ENCODE measurements around the gene TSPAN32. TPM values are rescaled to one million over a fixed set of nuclear protein-coding genes. Genes with fewer than 3 reads are reported as not detected.

TSPAN32 gene
- total RNA-seq, 2 donors from 2014 or later, result not detected

GRCh38 chr11:2314136-2314524, 12.3 kb downstream of the TSPAN32 start:
- peaks cover 2% of the 10 kb centered on the region for H3K27me3 Mint-ChIP-seq (ENCODE audit: insufficient read depth)
- peaks cover 3% of the 10 kb centered on the region for H3K9me3 Mint-ChIP-seq
- WGBS, 2 experiments (ENCODE audit: insufficient coverage in 1 of 2, insufficient read length in 1 of 2), result 91 to 93% methylated on average over 5 to 6 of the region's 7 CpGs
- TF ChIP-seq, protein P1, sequence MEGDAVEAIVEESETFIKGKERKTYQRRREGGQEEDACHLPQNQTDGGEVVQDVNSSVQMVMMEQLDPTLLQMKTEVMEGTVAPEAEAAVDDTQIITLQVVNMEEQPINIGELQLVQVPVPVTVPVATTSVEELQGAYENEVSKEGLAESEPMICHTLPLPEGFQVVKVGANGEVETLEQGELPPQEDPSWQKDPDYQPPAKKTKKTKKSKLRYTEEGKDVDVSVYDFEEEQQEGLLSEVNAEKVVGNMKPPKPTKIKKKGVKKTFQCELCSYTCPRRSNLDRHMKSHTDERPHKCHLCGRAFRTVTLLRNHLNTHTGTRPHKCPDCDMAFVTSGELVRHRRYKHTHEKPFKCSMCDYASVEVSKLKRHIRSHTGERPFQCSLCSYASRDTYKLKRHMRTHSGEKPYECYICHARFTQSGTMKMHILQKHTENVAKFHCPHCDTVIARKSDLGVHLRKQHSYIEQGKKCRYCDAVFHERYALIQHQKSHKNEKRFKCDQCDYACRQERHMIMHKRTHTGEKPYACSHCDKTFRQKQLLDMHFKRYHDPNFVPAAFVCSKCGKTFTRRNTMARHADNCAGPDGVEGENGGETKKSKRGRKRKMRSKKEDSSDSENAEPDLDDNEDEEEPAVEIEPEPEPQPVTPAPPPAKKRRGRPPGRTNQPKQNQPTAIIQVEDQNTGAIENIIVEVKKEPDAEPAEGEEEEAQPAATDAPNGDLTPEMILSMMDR (conservative IDR thresholded peaks at IDR 0.05), result no peak
- no peaks in the 10 kb centered on the region for H3K9me3 ChIP-seq (ENCODE audit: control insufficient read depth, low read length)
- H3K27me3 ChIP-seq (ENCODE audit: control insufficient read depth, insufficient read depth, low read length, poor library complexity, severe bottlenecking), result no peaks in the 10 kb centered on the region
- H3K36me3 ChIP-seq (ENCODE audit: control insufficient read depth, insufficient read depth, low read length), result no peaks in the 10 kb centered on the region
- no peak overlapping the region for H3K4me3 Mint-ChIP-seq
- H3K27ac Mint-ChIP-seq, result no peak overlapping the region
- no peak for DNase-seq
- H3K4me1 Mint-ChIP-seq, result peaks cover 2% of the 10 kb centered on the region
- H3K9ac ChIP-seq (ENCODE audit: extremely low read depth, low read length, poor library complexity, severe bottlenecking), result no peak overlapping the region
- no peak overlapping the region for H3K27ac ChIP-seq (ENCODE audit: low read depth, low read length)
- H3K4me1 ChIP-seq (ENCODE audit: control insufficient read depth, insufficient read depth, low read length), result no peaks in the 10 kb centered on the region
- H3K4me3 ChIP-seq (ENCODE audit: low read length), result no peak overlapping the region
- H3K36me3 Mint-ChIP-seq (ENCODE audit: low read depth), result no peaks in the 10 kb centered on the region

DNA sequence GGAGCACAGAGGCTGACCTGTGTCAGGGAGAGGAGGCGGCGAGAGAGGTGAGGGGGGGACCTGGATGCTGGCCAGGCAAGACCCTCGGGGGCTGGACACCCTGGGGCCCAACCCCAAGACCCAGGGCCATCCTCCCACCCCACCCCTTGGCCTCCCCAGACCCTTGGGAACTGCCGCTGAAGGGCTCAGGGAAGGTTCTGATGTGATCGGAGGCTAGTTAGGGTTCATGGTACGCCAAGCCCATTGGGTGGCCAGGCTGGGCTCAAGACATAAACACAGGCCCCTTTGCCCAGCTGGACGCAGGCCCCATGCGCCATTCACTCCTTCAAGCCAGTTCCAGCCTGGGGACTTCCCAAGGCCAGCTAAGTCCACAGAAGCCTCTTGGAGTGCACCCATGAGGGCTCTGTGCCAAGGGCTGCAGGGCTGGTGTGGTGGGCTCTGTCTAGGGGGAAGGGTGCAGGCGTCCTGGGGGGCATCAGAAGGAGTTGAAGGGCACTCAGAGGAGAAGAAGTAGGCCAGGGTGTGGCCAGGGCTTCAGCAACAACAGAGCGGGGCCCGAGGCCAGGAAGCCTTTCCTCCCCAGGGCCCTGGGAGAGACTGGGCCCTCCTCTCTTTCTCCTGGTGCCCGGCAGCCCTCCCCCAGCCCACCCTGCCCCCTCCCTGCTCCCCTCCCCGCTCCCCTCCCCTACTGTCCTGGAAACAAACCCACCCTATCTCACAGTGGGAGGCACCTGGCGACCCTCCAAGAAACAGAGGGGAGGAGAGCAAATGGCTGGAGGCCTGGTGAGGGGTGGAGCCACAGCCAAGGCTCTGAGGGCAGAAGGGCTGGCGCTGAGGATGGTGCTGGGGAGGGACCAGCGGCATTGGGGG, 12.9 kb downstream of the TSPAN32 start:
- H3K4me3 Mint-ChIP-seq, result no peak overlapping the region
- Histone ChIP-seq H3K27ac (ENCODE audit: low read depth, low read length) (no peak overlapping the region), H3K9me3 (ENCODE audit: control insufficient read depth, low read length) (no peaks in the 10 kb centered on the region), H3K9ac (ENCODE audit: extremely low read depth, low read length, poor library complexity, severe bottlenecking) (no peak overlapping the region), H3K4me3 (ENCODE audit: low read length) (no peak overlapping the region), H3K4me1 (ENCODE audit: control insufficient read depth, insufficient read depth, low read length) (no peaks in the 10 kb centered on the region), H3K27me3 (ENCODE audit: control insufficient read depth, insufficient read depth, low read length, poor library complexity, severe bottlenecking) (no peaks in the 10 kb centered on the region), H3K36me3 (ENCODE audit: control insufficient read depth, insufficient read depth, low read length) (no peaks in the 10 kb centered on the region)
- H3K9me3 Mint-ChIP-seq, result peaks cover 3% of the 10 kb centered on the region
- WGBS, 2 experiments (ENCODE audit: insufficient coverage in 1 of 2, insufficient read length in 1 of 2), result 85 to 95% methylated on average over 4 to 14 of the region's 16 CpGs
- H3K4me1 Mint-ChIP-seq, result peaks cover 2% of the 10 kb centered on the region
- no peaks in the 10 kb centered on the region for H3K36me3 Mint-ChIP-seq (ENCODE audit: low read depth)
- no peak overlapping the region for H3K27ac Mint-ChIP-seq
- DNase-seq, result no peak
- peaks cover 2% of the 10 kb centered on the region for H3K27me3 Mint-ChIP-seq (ENCODE audit: insufficient read depth)
- TF ChIP-seq, protein P1 (conservative IDR thresholded peaks at IDR 0.05), result no peak

DNA sequence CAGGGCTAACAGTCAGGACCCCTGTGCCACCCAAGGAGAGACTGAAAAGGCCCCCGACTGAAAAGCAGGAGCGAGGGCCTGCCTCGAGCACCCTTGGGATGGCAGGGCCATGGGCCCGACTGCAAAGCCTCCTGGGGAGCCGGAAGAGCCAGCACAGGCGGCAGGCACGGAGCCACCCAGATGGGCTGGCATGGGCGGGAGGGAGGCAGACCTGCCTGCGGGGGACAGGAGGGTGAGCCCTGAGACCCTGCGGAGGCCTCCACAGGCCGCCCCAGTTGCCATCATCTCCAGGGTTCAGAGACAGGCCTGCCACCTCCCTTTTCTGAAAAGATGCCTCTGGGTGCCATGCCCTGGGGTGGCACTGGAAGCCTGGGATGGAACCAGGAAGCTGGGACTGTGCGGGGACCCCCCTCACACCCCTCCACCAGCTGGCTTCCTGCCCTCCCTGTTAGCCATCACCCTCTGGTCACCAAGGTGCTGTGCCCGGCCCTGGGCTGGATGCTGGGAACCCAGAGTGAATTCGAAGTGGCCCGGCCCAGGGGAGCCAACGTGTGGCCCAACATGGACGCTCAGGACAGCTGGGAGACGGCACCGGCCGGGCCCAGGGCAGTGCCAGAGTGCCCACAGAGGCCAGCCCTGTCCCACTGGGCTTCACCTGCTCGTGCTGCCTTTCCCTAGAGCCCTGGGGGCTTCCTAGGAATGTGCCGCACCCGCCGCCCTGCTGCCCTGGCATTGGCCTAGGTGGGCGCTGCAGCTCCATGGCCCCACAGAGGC, 13.8 kb downstream of the TSPAN32 start:
- no peaks in the 10 kb centered on the region for H3K9me3 ChIP-seq (ENCODE audit: control insufficient read depth, low read length)
- H3K27me3 Mint-ChIP-seq (ENCODE audit: insufficient read depth), result peaks cover 8% of the 10 kb centered on the region
- no peak overlapping the region for H3K27ac ChIP-seq (ENCODE audit: low read depth, low read length)
- peaks cover 3% of the 10 kb centered on the region for H3K9me3 Mint-ChIP-seq
- no peak for DNase-seq
- H3K36me3 ChIP-seq (ENCODE audit: control insufficient read depth, insufficient read depth, low read length), result no peaks in the 10 kb centered on the region
- H3K27me3 ChIP-seq (ENCODE audit: control insufficient read depth, insufficient read depth, low read length, poor library complexity, severe bottlenecking), result no peaks in the 10 kb centered on the region
- H3K4me3 Mint-ChIP-seq, result no peak overlapping the region
- no peak overlapping the region for H3K27ac Mint-ChIP-seq
- TF ChIP-seq, protein P1 (conservative IDR thresholded peaks at IDR 0.05), result no peak
- H3K4me1 Mint-ChIP-seq, result peaks cover 2% of the 10 kb centered on the region
- H3K4me1 ChIP-seq (ENCODE audit: control insufficient read depth, insufficient read depth, low read length), result no peaks in the 10 kb centered on the region
- 90 to 93% methylated on average over 14 to 25 of the region's 25 CpGs for WGBS, 2 experiments (ENCODE audit: insufficient coverage in 1 of 2, insufficient read length in 1 of 2)
- no peak overlapping the region for H3K9ac ChIP-seq (ENCODE audit: extremely low read depth, low read length, poor library complexity, severe bottlenecking)
- H3K4me3 ChIP-seq (ENCODE audit: low read length), result no peak overlapping the region
- no peaks in the 10 kb centered on the region for H3K36me3 Mint-ChIP-seq (ENCODE audit: low read depth)
